ENCODE results near the gene PARD3.

The PARD3 gene

GRCh38 chr10:34184397-34184796, 630.7 kb downstream of the PARD3 start:
- no peak for DNase-seq (ENCODE audit: low read depth)

- DNase-seq (ENCODE audit: low read depth): no peak
These were observed 631.9 kb downstream of the PARD3 start for GRCh38 chr10:34183016-34183796.

DNA sequence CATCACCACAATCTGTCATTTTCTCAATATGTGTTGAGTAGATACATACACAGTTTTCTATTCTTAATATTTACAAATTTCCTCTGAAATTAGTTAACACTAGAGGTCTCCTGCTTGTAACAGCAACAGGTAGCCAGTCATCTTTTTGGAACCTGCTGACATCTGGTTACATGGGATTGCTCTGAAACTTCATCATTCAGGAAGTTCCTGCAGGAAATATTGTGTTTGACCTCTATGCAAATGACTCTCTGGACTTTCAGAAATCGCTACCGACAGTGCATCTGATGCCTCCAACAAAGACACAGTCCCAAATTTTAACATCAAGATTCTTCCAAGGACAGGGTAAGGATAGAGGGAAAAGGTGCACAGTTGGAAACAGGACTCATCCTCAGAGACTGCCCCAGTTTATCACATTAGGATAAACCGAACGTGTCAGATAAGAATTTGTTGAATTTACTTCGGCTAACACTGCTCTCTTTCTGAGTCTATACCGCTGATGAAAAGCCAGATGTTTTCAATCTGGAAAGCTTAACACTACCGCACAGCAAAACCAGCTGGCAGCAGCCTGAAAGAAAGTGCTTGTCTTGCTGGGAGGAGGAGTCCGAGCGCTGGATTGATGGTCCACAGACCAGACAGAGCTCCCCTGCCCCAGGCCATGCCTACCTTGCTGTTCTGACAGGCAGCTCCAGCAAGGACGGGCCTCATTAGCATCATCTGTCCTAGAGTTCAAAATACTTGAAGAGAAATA, 633.4 kb downstream of the PARD3 start:
- DNase-seq (ENCODE audit: low read depth): no peak

DNA sequence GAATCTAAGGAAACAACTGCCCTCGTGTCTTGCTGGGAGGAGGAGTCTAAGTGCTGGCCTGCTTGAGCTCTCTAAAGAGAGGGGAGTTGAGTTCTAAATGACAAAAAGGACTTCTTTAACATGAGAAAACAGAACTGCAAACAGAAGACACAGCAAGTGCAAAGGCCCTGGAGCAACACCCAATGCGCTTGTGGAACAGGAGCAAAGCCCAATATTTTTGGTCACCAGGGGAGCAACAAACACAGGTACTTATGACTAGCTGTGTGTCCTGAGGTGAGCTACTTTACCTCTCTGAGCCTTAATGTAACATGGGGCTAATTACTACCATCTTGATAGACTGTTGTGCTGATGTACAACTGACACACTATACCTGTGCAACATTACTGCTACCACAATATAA, 634.3 kb downstream of the PARD3 start:
- no peak for DNase-seq (ENCODE audit: low read depth)

GRCh38 chr10:34179280-34179679, 635.8 kb downstream of the PARD3 start:
- DNase-seq (ENCODE audit: low read depth): no peak

GRCh38 chr10:34178756-34179155, 636.3 kb downstream of the PARD3 start:
- no peak for DNase-seq (ENCODE audit: low read depth)

GRCh38 chr10:34178196-34178595, 636.9 kb downstream of the PARD3 start:
- DNase-seq (ENCODE audit: low read depth): no peak

- no peak for DNase-seq (ENCODE audit: low read depth)
These were observed 637.7 kb downstream of the PARD3 start for GRCh38 chr10:34177445-34177844.

DNA sequence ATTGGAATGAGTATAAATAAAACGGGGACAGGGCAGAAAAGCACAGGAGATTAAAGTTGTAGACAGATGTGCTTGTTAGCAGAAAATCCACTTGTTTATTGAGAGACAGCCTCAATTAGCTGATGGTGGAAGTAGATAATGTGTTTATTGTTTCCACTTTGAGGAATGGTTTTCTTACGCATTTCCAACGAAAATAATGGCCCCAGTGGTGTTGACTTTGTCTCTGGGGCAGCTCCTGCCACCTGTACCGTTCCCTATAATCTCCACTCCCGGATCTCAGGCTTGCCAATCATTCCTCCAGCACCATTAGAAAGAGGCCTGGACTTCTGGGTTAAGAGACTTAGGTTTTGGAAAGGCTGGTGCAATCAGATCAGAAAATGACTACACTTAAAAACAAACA, 638.7 kb downstream of the PARD3 start:
- DNase-seq (ENCODE audit: low read depth): no peak

- no peak for DNase-seq (ENCODE audit: low read depth)
These were observed 640.0 kb downstream of the PARD3 start for GRCh38 chr10:34175121-34175520.

DNA sequence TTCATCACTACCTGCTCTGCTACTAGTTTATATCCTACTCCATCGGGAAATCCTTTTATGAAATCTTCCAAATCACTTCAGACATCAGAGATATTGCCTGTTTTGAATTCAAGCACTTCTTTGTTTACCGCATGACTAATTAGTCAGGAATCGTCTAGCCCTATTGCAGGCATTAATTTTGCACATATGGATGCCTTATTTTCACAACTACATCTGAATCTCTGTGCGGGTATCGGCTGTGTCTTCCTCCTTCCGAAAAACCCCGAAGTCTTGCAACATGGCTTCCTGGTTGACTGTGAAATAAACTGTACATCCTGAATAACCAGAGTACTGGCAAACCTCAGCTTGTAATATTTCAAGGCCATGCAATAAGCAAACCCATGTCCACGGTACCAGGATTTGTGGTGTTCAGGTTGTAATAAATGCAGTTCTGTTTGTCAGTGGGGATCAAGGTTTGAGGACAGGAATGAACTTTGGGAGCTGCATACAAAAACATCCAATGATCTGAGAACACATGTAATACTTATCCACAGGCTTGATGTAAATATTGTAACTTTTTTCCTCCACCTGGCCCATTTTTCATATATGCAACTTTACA, 642.1 kb downstream of the PARD3 start:
- peak; percentile 63 for DNase-seq (ENCODE audit: low read depth)

- DNase-seq (ENCODE audit: low read depth): no peak
These were observed 643.1 kb downstream of the PARD3 start for GRCh38 chr10:34171957-34172527.

DNA sequence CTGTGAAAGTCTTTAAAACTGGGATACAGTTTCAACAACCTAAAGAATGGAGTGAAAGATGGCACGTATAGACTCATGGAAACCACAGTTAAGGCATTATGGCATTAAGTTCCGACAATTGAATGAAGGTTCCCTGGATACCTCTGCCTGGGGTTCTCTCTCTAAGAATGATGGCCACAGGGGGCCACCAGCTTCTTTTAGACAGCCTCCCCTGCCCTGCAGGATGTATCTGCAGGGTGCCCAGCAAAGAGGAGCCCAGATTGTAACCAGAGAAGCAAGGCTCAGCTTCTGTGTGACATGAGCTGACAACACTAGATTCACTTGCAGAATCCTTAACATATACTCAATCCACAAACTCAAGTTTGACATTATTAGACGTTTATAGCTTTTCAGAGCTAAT, 645.4 kb downstream of the PARD3 start:
- DNase-seq (ENCODE audit: low read depth): no peak

- no peak for DNase-seq (ENCODE audit: low read depth)
These were observed 646.0 kb downstream of the PARD3 start for GRCh38 chr10:34169131-34169530.

- DNase-seq (ENCODE audit: low read depth): no peak
These were observed 646.7 kb downstream of the PARD3 start for GRCh38 chr10:34168439-34168838.

DNA sequence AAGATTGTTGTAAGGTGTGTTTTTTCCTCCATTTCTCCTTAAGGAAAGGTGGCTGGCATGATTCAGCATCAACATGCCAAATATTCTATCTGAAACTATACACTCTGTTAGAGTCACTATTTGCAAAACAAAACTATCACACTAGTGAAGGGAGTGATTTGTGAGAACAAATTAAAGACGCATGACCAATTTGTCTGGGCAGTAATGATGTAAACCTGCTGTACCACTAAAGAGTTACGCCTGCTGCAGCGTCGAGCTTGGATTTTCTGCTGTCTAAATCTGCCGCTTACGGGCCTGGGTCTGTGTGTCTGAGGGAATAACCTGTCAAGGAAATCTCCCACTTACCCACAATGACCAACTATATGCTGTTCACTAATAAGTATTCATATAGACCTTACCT, 648.3 kb downstream of the PARD3 start:
- DNase-seq (ENCODE audit: low read depth): no peak

- no peak for DNase-seq (ENCODE audit: low read depth)
These were observed 648.7 kb downstream of the PARD3 start for GRCh38 chr10:34166354-34166753.

- DNase-seq (ENCODE audit: low read depth): no peak
These were observed 651.1 kb downstream of the PARD3 start for GRCh38 chr10:34164029-34164428.

GRCh38 chr10:34163075-34163905, 651.8 kb downstream of the PARD3 start:
- no peak for DNase-seq (ENCODE audit: low read depth)

- DNase-seq (ENCODE audit: low read depth): no peak
These were observed 653.2 kb downstream of the PARD3 start for GRCh38 chr10:34161777-34162370.

GRCh38 chr10:34160595-34160994, 654.5 kb downstream of the PARD3 start:
- DNase-seq (ENCODE audit: low read depth): no peak
